Hematopoietic multipotent progenitor cell (in vitro differentiated cells): Measurements from ENCODE around the gene ZNF420. TPM values are rescaled to one million over a fixed set of nuclear protein-coding genes. Genes with fewer than 3 reads are reported as not detected.
"Not testable (repeated sequence)": the region's sequence is repeated elsewhere in the genome, so short reads cannot be mapped to it uniquely, and the experiment has no call there.

Experiments
- DNase-seq, 3 donors: peaks; one replicate each; pipeline ENCODE4 v3.0.0-alpha.2; 2011 to 2015; ENCODE audit warnings: low read depth in 2 of 3, low spot score in 2 of 3
- total RNA-seq: library from RNA; depleted of rRNA; stranded (reverse); fragments of >200 nt; gene quantifications from one replicate; pipeline ENCODE4 v1.2.3, GENCODE V29; 2012

Gene ZNF420
- total RNA-seq: 5.1 TPM

- DNase-seq: peak; percentile 65 to 99 (median 97)
Observed at GRCh38 chr19:37077934-37078716, at the start of gene ZNF420. Gene ZNF420, plus strand, starts transcription at chr19:37078433. Its CDS starts 10,686 bp downstream, at chr19:37089119.

- no peak for DNase-seq
Observed at GRCh38 chr19:37045140-37045539, 33.1 kb upstream of the ZNF420 start.

GRCh38 chr19:37055330-37055729, 22.9 kb upstream of the ZNF420 start:
- no peak for DNase-seq

- no peak for DNase-seq
Observed at GRCh38 chr19:37056776-37057175, 21.5 kb upstream of the ZNF420 start.

- no peak for DNase-seq
Observed at GRCh38 chr19:37059142-37059541, 19.1 kb upstream of the ZNF420 start.

GRCh38 chr19:37064886-37065285, 13.3 kb upstream of the ZNF420 start:
- not testable (repeated sequence) for DNase-seq

GRCh38 chr19:37074111-37074510, 4.1 kb upstream of the ZNF420 start:
- no peak for DNase-seq

GRCh38 chr19:37074819-37075362, 3.3 kb upstream of the ZNF420 start:
- DNase-seq: no peak

GRCh38 chr19:37076524-37076923, 1.7 kb upstream of the ZNF420 start:
- DNase-seq: not testable (repeated sequence)

- no peak for DNase-seq
Observed at GRCh38 chr19:37077501-37077933, 716 bp upstream of the ZNF420 start.

GRCh38 chr19:37078717-37079032, 442 bp downstream of the ZNF420 start:
- DNase-seq: peak in 1 of 3 donors; percentile 5

- no peak for DNase-seq
Observed at GRCh38 chr19:37079238-37079637, 1.0 kb downstream of the ZNF420 start.

- no peak for DNase-seq
Observed at GRCh38 chr19:37082307-37082706, 4.1 kb downstream of the ZNF420 start.

GRCh38 chr19:37087110-37087509, 8.9 kb downstream of the ZNF420 start:
- no peak for DNase-seq

- peak in 1 of 3 donors; percentile 56 for DNase-seq
Observed at GRCh38 chr19:37095859-37096258, 17.6 kb downstream of the ZNF420 start.

- DNase-seq: no peak
Observed at GRCh38 chr19:37098570-37098969, 20.3 kb downstream of the ZNF420 start.

GRCh38 chr19:37104135-37104534, 25.9 kb downstream of the ZNF420 start:
- DNase-seq: not testable (repeated sequence)

GRCh38 chr19:37111753-37112152, 33.5 kb downstream of the ZNF420 start:
- peak in 1 of 3 donors; percentile 17 for DNase-seq

- DNase-seq: no peak
Observed at GRCh38 chr19:37114001-37114400, 35.8 kb downstream of the ZNF420 start.

- not testable (repeated sequence) for DNase-seq
Observed at GRCh38 chr19:37122093-37122492, 43.9 kb downstream of the ZNF420 start.

- DNase-seq: no peak
Observed at GRCh38 chr19:37127999-37128820, 50.0 kb downstream of the ZNF420 start.

- no peak for DNase-seq
Observed at GRCh38 chr19:37128821-37129177, 50.6 kb downstream of the ZNF420 start.
